Measurements from ENCODE around the gene FBXL19.

The FBXL19 gene

DNA sequence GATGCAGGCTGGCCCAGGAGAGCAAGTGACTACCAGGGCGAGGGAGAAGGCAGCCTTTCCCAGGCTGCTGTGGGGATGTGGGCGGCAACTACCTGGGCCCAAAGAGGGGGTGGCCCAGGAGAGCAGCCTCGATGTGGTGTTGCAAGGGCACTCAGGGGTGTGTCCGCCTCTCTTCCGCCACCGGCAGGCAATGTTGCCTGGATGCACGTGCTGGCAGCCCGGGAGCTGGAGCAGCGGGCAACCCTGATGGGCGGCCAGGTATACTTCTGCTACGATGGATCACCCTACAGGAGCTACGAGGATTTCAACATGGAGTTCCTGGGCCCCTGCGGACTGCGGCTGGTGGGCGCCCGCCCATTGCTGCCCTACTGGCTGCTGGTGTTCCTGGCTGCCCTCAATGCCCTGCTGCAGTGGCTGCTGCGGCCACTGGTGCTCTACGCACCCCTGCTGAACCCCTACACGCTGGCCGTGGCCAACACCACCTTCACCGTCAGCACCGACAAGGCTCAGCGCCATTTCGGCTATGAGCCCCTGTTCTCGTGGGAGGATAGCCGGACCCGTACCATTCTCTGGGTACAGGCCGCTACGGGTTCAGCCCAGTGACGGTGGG, 64.3 kb downstream of the FBXL19 start:
- DNase-seq, result no peak

DNA sequence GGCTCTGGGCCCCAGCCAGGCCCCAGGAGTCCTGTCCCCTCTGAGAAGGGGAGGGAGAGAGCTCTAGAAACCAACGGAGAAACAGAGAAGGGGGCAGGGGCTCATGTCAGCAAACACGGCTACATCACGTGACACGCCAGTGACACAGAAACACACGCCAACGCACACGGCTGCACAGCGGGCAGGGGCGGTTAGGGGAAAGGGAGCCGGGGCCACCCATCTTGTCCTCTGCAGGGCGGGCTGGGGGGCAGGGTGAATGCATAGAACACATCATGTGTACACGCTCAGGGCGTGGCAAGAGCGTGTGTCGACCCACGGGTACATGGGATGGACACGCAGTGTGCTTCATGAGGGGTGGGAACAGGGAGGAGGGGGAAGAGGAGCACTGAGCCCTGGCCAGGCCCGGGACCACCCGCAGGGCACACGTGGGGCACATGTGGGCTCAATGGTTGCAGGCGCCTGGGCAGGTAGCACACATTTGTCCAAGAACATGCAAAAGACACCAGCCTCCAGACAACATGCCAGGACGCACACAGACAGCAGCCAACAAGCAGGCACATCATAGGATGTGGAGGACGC, 66.2 kb downstream of the FBXL19 start:
- DNase-seq, result no peak

DNA sequence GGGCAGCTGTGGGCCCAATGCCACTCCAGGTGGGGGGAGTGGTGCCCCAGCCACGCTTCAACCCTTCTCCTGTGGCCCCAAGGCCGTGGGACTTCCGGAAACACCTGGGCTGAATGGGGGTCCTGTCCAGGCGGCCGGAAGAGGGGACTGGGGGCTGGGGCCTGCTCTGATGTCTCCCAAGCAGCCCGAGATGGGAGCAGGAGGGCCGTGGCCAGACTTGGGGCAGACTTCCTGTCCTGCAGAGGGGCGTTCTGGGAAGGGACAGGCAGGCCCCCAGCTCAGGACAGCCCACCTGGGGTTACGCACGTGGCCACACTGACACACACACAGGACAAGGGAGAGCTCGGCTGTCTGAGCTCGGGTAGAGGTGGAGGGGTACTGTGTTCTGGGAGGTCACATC, 66.7 kb downstream of the FBXL19 start:
- no peak for DNase-seq

DNA sequence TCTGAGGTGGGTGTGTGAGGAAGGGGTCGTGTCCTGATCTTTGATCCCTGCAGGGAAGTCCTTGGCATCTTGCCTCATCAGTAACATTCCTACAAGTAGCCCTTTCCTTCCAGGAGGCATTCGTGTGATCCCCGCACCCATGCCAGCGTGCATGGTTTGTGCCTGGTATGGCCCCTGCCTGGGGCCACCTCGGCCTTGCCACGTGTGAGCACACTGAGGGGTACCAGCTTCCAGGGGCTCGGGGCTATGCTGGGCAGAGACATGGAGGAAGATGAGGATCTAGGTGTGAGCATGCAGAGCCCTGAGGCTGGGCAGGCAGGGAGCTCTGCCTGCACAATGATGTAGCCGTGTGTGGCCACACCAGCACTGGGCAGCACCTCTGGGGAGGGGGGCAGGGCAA, 67.7 kb downstream of the FBXL19 start:
- DNase-seq, result no peak

DNA sequence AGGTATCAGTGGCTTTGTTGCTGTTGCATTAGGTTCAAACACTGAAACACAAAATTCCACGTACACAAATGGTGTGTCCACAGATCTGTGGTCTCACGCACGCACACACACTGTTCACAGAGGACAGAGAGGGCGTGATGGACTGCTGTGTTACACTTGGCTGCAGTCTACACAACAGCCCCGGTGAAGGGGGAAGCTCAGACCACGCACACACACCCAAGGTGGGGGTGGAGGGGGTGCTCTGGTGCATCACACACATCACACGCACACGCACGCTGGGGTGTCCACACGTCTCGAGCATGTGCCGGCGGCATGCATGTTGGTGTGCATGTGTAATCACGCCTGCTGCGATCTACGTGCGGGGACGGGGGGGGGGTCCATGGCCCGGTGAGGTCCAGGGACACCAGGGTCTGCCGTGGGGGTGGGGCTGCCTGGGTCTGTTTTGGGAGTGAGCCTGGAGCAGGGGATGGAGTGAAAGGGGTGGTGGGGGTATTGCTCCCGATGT, 69.0 kb downstream of the FBXL19 start:
- no peak for DNase-seq

DNA sequence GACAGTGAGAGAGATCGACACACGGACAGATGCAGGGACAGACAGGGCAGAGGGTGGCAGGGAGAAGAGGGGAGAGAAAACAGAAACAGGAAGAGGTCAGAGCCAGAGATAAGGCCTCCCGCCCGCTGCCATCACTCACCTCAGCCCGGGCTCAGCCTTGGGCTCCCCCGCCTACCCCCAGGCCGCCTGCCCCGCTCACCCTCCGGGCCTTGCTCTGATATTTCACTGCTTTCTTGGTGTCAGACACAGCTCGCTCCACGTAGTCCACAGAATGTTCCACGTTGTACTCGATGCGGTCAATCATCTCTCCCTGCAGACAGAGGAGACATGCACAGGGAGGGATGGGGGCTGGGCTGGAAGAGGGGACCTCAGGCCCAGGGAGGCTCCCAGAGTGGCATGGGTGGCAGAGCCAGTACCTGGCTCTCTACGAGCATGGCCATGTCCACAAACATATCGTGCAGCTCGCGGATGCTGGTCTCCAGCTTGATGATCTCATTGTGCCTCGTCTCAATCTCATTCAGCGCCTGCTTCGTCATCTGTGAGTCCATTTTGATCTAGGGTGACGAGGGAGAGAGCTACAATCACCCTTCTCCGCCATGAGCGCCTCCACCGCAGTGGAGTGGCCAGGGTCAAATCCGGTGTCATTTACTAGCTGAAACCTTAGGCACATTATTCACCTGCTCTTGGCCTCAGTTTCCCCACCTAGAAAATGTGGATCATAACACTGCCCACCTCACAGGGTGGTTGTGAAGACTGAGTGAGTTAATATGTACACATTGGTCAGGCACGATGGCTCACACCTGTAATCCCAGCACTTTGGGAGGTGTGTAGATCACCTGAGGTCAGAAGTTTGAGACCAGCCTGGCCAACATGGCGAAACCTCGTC, 69.8 kb downstream of the FBXL19 start:
- DNase-seq, result peak; percentile 54

DNA sequence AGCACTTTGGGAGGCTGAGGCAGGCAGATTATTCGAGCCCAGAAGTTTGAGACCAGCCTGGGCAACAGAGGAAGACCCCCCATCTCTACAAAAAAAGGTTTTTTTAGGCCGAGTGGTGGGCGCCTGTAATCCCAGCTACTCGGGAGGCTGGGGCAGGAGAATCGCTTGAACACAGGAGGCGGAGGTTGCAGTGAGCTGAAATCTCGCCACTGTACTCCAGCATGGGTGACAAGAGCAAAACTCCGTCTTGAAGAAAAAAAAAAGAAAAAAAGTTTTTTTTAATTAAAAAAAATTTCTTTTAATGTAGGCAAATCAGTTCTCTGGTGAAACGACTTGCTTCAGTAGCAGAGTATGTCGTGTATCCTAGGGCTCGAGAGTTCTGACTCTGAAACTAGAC, 72.6 kb downstream of the FBXL19 start:
- DNase-seq, result no peak

DNA sequence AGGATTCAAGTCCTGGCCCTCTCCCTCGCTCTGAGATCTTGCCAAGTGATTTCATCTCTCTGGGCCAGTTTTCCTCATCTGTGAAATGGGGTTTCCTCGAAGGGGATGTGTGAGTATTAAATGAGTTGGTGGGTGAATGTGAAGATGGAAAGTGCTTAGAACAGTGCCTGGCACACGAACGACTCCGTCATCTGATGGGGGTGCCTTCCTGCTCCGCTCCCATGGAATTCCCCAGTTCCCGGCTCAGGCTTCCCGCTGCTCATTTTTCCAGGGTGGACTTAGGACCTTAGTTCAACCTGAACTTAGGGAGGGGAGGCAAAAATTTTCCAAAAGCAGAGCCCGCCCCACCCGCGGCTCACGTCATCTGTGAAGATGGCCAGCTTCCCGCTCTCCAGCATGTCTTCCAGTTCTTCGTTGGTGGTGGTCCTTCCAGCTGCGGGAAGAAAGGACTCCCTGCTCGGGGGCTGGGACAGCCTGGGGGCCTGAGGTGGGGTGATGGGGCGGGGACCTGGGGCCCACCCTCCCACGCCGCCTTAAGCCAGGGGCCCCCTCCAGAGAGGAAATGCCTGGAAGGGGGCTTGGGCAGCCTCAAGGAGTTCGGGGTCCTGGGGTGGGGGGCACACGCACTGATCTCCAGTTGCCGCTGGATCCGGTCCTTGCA, 73.1 kb downstream of the FBXL19 start:
- DNase-seq, result no peak

DNA sequence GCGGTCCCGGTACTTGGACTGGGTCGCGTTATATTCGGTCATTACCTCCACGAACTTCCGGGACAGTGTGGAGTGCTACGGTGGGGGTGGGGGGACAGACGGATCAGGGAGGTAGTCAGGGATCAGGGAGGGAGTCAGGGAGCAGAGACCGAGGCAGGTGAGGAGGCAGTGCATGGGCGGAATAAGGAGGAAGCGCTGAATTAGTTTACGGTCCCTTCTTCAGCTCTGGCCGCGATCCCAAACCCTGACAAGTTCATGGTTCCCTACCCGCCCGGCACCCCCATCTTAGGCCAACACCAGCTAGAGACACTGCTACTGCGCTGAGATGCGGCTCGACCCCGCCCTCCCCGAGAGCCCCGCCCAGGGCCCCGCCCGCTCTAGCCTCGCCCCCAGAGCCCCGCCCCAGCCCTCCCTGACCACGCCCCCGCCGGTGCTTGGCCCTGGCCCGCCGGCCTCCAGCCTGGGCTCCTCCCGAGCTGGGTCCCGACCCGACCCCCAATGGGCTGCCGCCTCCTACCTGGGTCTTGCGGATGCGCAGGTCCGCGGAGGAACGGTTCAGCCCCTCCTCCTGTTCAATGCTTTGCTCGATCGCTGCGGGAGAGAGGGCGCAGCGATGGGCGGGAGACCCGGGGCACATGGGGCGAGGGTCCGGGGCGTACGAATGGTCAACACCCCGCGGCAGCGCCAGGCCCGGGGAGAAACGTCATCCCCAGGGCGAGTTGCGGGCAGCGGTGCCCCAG, 73.8 kb downstream of the FBXL19 start:
- peak; percentile 90 for DNase-seq

DNA sequence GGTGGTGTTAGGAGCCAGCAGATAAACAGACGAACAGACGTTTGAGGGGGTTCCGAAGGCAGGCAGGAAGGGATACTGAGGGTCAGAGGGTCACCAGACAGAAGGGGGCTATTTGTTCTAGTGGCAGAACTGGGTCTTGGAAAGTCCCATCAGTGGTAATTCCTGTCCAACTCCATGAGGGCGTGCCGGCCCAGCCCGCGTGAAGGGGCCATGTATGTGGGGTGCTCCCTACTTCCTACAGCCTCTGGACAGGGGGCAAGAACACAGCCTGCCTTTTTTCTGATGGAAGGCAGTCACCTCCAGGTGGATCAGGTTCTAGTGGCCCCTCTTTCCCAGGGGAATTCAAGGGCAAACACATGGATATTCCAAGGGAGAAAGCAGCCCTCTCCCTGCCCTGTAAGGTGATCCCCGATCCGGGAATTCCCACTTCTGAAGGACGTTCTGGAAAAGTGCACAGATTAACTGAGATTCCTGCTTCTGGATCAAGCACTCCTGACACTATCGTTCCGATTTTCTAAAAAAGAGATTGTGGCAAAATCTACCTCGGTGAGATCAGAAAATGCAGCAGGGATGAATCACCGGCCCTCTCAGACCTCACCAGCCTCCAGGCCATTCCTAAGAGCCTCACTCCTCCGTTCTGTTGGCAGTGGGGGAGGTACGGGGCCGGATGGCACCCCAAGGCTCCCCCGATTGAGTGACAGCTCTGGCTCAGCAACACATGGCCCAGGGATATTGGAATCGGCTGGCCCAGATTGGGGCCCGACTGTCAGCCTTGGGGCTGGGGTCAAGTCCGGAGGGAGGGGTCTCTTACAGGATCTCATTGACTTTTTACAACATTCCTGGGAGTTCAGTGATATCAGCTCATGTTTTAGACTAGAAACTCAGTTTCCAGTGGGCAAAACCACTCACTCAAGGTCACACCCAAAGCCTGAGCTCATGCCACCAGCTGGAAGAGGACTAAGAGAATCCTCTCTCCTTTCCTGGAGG, 74.6 kb downstream of the FBXL19 start:
- peak; percentile 84 for DNase-seq

Measured in islet precursor cell (in vitro differentiated cells).